Vagina (tissue), 2 donors: Measurements from ENCODE around the gene RUFY2. TPM values are rescaled to one million over a fixed set of nuclear protein-coding genes. Genes with fewer than 3 reads are reported as not detected.
"Not testable (repeated sequence)": the region's sequence is repeated elsewhere in the genome, so short reads cannot be mapped to it uniquely, and the experiment has no call there.

Experiments used
- DNase-seq, 2 donors: peaks; one replicate each; pipeline ENCODE4 v3.0.0-alpha.2; 2017; ENCODE audit errors: extremely low spot score in 2 of 2
- H3K27ac ChIP-seq: fragments of 200-600 bp; sonication (generic); one replicate; pipeline ENCODE4 v1.5.1; 2019
- H3K27me3 ChIP-seq: fragments of 200-600 bp; sonication (generic); one replicate; pipeline ENCODE4 v1.5.1; 2019
- H3K36me3 ChIP-seq, 2 donors: fragments of 200-600 bp; sonication (generic); one replicate each; pipeline ENCODE4 v1.5.1; 2017 to 2019
- H3K4me1 ChIP-seq: fragments of 200-600 bp; sonication (generic); one replicate; pipeline ENCODE4 v1.5.1; 2019
- H3K4me3 ChIP-seq, 2 donors: fragments of 200-600 bp; sonication (generic); 1 replicate in 1 of 2; 2 replicates in 1 of 2; pipeline ENCODE4 v1.5.1; 2016 to 2019
- H3K9me3 ChIP-seq: fragments of 200-600 bp; sonication (generic); one replicate; pipeline ENCODE4 v1.5.1; 2019
- POLR2A ChIP-seq, 2 donors: fragments of 450-650 bp; IDR thresholded peaks; one replicate each; pipeline ENCODE4 v1.6.1; 2017; ENCODE audit warnings: antibody characterized with exemption in 2 of 2, mild to moderate bottlenecking in 2 of 2, moderate library complexity in 2 of 2
- POLR2AphosphoS5 ChIP-seq, 2 donors: sonication (generic); formaldehyde crosslinking; IDR thresholded peaks; one replicate each; pipeline ENCODE4 v1.9.0; 2017; ENCODE audit warnings: antibody characterized with exemption in 2 of 2, mild to moderate bottlenecking in 2 of 2, low read depth in 1 of 2; ENCODE audit not compliant: insufficient read depth in 1 of 2
- intact Hi-C: fragments of 100-400 bp; cut with DNase I; formaldehyde crosslinking; loops from one replicate; pipeline ENCODE4 v1.15.1; 2023
- total RNA-seq: library from RNA; depleted of rRNA; stranded (reverse); fragments of >200 nt; gene quantifications from one replicate; pipeline ENCODE4 v1.2.3, GENCODE V29; 2016
- TF ChIP-seq, protein P1 (sequence below), 3 experiments: fragments of 450-650 bp in 2 of 3; fragments of 200-600 bp in 1 of 3; sonication (generic) in 1 of 3; IDR thresholded peaks; one replicate each; pipeline ENCODE4 v1.5.1; 2017 to 2019; ENCODE audit warnings: antibody characterized with exemption in 3 of 3, mild to moderate bottlenecking in 2 of 3, moderate library complexity in 2 of 3

Gene RUFY2, protein sequence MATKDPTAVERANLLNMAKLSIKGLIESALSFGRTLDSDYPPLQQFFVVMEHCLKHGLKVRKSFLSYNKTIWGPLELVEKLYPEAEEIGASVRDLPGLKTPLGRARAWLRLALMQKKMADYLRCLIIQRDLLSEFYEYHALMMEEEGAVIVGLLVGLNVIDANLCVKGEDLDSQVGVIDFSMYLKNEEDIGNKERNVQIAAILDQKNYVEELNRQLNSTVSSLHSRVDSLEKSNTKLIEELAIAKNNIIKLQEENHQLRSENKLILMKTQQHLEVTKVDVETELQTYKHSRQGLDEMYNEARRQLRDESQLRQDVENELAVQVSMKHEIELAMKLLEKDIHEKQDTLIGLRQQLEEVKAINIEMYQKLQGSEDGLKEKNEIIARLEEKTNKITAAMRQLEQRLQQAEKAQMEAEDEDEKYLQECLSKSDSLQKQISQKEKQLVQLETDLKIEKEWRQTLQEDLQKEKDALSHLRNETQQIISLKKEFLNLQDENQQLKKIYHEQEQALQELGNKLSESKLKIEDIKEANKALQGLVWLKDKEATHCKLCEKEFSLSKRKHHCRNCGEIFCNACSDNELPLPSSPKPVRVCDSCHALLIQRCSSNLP
- 24.8 TPM for total RNA-seq

DNA sequence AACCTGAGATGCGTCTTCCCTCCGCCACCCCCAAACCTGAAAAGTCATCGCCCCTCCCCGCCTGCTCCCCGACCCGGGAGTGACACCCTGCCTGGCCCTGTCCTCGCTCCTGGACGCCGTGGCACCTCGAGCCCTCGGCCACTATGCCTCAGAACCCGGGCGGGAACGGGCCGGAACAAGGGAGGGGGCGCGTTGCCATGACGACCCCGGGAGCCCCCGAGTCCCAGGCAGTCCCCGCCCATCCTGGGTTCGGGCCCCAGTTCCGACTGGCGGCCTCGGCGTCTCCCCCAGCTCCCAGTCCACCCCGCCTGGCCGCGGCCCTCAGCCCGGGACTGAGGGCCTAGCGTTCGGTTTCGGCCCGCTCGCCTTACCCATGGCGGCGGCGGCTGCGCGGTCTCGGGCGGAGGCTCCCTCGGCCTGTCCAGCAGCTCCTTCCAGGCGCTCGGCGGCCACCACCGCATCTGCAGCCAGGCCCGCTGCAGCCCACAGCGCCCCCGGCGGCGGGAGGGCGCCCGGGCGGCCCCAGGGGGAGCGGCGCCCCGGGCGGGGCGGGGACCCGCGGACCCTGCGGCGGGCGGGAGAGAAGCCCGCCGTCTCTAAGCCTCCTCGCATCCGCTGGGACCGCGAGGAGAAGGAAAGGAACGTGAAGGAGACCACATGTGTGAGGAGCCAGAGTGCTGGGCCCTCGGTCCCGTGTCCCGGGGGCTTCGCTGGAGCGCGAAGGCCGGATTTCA lies at the start of gene RUFY2:
Gene RUFY2 (minus strand): TSS at position 463 of the 734 bp plus-strand sequence. CDS start 88 bp downstream, at position 375.
- Histone ChIP-seq H3K27ac (peak within 1 kb of the TSS; percentile 95), H3K27me3 (no peaks in the 10 kb centered on the region), H3K4me3 (peak within 1 kb of the TSS; percentile 82 to 99), H3K9me3 (no peaks in the 10 kb centered on the region), H3K4me1 (peaks cover 14% of the 10 kb centered on the region), H3K36me3 (no peaks in the 10 kb centered on the region)
- intact Hi-C loops: no loop called here
- DNase-seq: peak in 1 of 2 donors; percentile 85
- TF ChIP-seq, protein P1, sequence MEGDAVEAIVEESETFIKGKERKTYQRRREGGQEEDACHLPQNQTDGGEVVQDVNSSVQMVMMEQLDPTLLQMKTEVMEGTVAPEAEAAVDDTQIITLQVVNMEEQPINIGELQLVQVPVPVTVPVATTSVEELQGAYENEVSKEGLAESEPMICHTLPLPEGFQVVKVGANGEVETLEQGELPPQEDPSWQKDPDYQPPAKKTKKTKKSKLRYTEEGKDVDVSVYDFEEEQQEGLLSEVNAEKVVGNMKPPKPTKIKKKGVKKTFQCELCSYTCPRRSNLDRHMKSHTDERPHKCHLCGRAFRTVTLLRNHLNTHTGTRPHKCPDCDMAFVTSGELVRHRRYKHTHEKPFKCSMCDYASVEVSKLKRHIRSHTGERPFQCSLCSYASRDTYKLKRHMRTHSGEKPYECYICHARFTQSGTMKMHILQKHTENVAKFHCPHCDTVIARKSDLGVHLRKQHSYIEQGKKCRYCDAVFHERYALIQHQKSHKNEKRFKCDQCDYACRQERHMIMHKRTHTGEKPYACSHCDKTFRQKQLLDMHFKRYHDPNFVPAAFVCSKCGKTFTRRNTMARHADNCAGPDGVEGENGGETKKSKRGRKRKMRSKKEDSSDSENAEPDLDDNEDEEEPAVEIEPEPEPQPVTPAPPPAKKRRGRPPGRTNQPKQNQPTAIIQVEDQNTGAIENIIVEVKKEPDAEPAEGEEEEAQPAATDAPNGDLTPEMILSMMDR (IDR thresholded peaks at IDR 0.05): peak; percentile 30 to 61 (median 49)
- TF ChIP-seq POLR2AphosphoS5 (IDR thresholded peaks at IDR 0.05; ENCODE audit: insufficient read depth in 1 of 2, low read depth in 1 of 2): peak in 1 of 2 donors; percentile 69
- TF ChIP-seq POLR2A (IDR thresholded peaks at IDR 0.05): peak in 1 of 2 donors; percentile 43

DNA sequence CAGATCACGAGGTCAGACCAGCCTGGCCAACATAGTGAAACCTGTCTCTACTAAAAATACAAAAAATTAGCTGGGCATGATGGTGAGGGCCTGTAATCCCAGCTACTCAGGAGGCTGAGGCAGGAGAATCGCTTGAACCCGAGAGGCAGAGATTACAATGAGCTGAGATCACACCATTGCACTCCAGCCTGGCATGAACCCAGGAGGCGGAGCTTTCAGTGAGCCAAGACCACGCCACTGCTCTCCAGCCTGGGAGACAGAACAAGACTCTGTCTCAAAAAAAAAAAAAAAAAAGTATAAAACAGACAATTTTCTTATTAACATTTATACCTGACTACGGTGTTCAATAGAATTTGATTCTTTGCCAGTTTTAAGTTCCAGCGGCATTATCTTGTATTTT lies 42.6 kb upstream of the RUFY2 start:
- intact Hi-C loops, H3K27ac ChIP-seq: not testable (repeated sequence)

DNA sequence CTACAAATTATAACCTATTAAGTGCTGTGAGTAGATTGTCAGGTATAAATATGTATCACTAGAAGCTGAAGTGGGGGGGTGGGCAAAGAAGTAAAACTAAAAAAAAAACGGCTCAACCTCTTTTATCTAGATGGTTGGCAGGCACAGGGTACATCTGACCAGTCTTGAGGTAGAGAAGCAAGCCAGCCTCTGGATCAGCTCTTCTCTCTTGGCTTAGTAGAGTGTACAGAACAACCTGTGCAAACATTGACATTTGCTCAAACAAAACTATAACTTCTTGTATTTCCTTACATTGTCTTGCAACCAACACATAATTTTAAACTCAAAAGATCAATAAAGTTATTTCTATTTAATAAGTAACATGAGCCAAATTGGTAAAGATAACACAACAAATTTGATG lies 39.1 kb upstream of the RUFY2 start:
- H3K27me3 ChIP-seq: no peaks in the 10 kb centered on the region
- H3K4me3 ChIP-seq: no peak overlapping the region
- TF ChIP-seq POLR2A (IDR thresholded peaks at IDR 0.05) (no peak), POLR2AphosphoS5 (IDR thresholded peaks at IDR 0.05; ENCODE audit: insufficient read depth in 1 of 2, low read depth in 1 of 2) (no peak)
- TF ChIP-seq, protein P1 (IDR thresholded peaks at IDR 0.05): no peak
- H3K9me3 ChIP-seq: no peaks in the 10 kb centered on the region
- no peak for DNase-seq
- no peak overlapping the region for H3K27ac ChIP-seq
- H3K36me3 ChIP-seq: no peaks in the 10 kb centered on the region
- intact Hi-C loops: no loop called here
- H3K4me1 ChIP-seq: no peaks in the 10 kb centered on the region

More for the DNA sequence above, 42.6 kb upstream of the RUFY2 start:
- not testable (repeated sequence) for DNase-seq, H3K4me1 ChIP-seq, H3K36me3 ChIP-seq, H3K4me3 ChIP-seq, H3K27me3 ChIP-seq, H3K9me3 ChIP-seq

DNA sequence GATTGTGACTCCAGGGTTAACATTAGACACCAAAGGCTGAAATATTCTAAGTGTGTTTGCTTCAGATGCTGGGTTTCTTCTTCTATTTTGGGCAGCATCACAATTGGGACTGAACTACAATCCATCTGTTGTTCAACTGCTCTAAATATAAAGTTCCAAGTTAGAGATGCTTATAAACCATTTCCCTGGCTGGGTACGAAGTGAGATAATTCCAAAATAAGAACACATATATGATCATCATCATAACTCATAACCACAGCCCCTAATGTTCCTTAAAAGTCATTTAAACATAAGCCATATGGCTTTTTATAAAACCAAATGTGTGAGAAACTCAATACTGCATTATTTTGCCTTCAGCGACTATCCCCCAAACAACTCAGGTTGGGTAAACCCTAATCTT lies 35.9 kb upstream of the RUFY2 start:
- no peak for DNase-seq
- H3K4me1 ChIP-seq: no peaks in the 10 kb centered on the region
- intact Hi-C loops: no loop called here

DNA sequence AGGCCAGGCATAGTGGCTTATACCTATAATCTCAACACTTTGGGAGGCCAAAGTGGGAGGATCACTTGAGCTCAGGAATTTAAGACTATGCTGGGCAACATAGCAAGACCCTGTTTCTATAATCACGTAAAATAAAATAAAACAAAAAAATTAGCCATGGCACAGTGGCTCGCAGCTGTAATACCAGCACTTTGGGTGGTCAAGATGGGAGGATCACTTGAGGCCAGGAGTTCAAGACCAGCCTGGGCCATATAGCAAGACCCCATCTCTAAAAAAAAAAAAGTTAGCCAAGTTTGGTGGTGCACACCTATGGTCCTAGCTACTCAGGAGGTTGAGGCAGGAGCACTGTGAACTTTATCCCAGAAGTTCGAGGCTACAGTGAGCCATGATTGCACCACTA lies 33.8 kb upstream of the RUFY2 start:
- Histone ChIP-seq H3K4me3 (no peak overlapping the region), H3K27me3 (no peaks in the 10 kb centered on the region), H3K4me1 (no peaks in the 10 kb centered on the region), H3K9me3 (no peaks in the 10 kb centered on the region), H3K27ac (no peak overlapping the region), H3K36me3 (no peaks in the 10 kb centered on the region)
- no peak for DNase-seq
- intact Hi-C loops: no loop called here
- TF ChIP-seq, protein P1 (IDR thresholded peaks at IDR 0.05): no peak
- no peak for TF ChIP-seq POLR2A (IDR thresholded peaks at IDR 0.05)
- no peak for TF ChIP-seq POLR2AphosphoS5 (IDR thresholded peaks at IDR 0.05; ENCODE audit: insufficient read depth in 1 of 2, low read depth in 1 of 2)

More for the DNA sequence above, 35.9 kb upstream of the RUFY2 start:
- no peak overlapping the region for H3K4me3 ChIP-seq
- H3K27me3 ChIP-seq: no peaks in the 10 kb centered on the region
- TF ChIP-seq POLR2A (IDR thresholded peaks at IDR 0.05) (no peak), POLR2AphosphoS5 (IDR thresholded peaks at IDR 0.05; ENCODE audit: insufficient read depth in 1 of 2, low read depth in 1 of 2) (no peak)
- TF ChIP-seq, protein P1 (IDR thresholded peaks at IDR 0.05): no peak
- H3K9me3 ChIP-seq: no peaks in the 10 kb centered on the region
- no peak overlapping the region for H3K27ac ChIP-seq
- no peaks in the 10 kb centered on the region for H3K36me3 ChIP-seq
